HepG2 (cell line): ENCODE results near the gene ZNF334. TPM values are rescaled to one million over a fixed set of nuclear protein-coding genes. Genes with fewer than 3 reads are reported as not detected.

Experiments used
- HOXA5 ChIP-seq: sonication (generic); formaldehyde crosslinking; IDR thresholded peaks from 2 replicates; pipeline ENCODE4 v1.4.0; 2020; ENCODE audit warnings: missing genetic modification reagents
- NCOA1 ChIP-seq: sonication (generic); formaldehyde crosslinking; IDR thresholded peaks from 2 replicates; pipeline ENCODE4 v1.9.0; 2021; ENCODE audit warnings: missing genetic modification reagents
- NRL ChIP-seq: sonication (generic); formaldehyde crosslinking; IDR thresholded peaks from 2 replicates; pipeline ENCODE4 v1.5.0; 2020; ENCODE audit warnings: missing genetic modification reagents, mild to moderate bottlenecking, moderate library complexity, borderline replicate concordance
- TBX3 ChIP-seq: fragments of 450-650 bp; IDR thresholded peaks from 2 replicates; pipeline ENCODE4 v1.6.1; 2017; ENCODE audit warnings: antibody characterized with exemption, mild to moderate bottlenecking, inconsistent platforms, borderline replicate concordance
- TFDP1 ChIP-seq: IDR thresholded peaks from 2 replicates; pipeline ENCODE4 v1.6.1; 2016; ENCODE audit warnings: missing compliant biosample characterization, missing genetic modification reagents, borderline replicate concordance
- THRA ChIP-seq: sonication (generic); formaldehyde crosslinking; IDR thresholded peaks from 2 replicates; pipeline ENCODE4 v1.4.0; 2020; ENCODE audit warnings: missing genetic modification reagents, borderline replicate concordance
- TRAFD1 ChIP-seq: sonication (generic); formaldehyde crosslinking; IDR thresholded peaks from 2 replicates; pipeline ENCODE4 v1.5.1; 2020; ENCODE audit warnings: missing genetic modification reagents, mild to moderate bottlenecking, borderline replicate concordance
- XBP1 ChIP-seq: sonication (generic); formaldehyde crosslinking; IDR thresholded peaks from 2 replicates; pipeline ENCODE4 v1.5.0; 2020; ENCODE audit warnings: missing genetic modification reagents
- ZBTB40 ChIP-seq, 2 experiments: fragments of 450-650 bp in 1 of 2; sonication (generic) in 1 of 2; formaldehyde crosslinking in 1 of 2; IDR thresholded peaks; 2 replicates each; pipeline versions ENCODE4 v1.6.1 to v1.8.0; 2016 to 2022; ENCODE audit warnings: antibody characterized with exemption in 1 of 2, mild to moderate bottlenecking in 1 of 2, missing genetic modification reagents in 1 of 2
- ZNF343 ChIP-seq: sonication (generic); formaldehyde crosslinking; IDR thresholded peaks from 2 replicates; pipeline ENCODE4 v1.4.0; 2020; ENCODE audit warnings: mild to moderate bottlenecking, missing genetic modification reagents
- ZNF687 ChIP-seq: sonication (generic); formaldehyde crosslinking; IDR thresholded peaks from 2 replicates; pipeline ENCODE4 v1.5.1; 2020; ENCODE audit warnings: mild to moderate bottlenecking, missing genetic modification reagents, moderate library complexity
- ZNF792 ChIP-seq: IDR thresholded peaks from 2 replicates; pipeline ENCODE4 v1.6.1; 2016
- polyA plus RNA-seq, 8 experiments: library from polyadenylated mRNA; depleted of rRNA in 3 of 8; stranded (reverse) in 7 of 8; unstranded in 1 of 8; fragments of >200 nt; fragmentation: Illumina TruSeq in 4 of 8; extraction: Trizol in 4 of 8; gene quantifications; 2 replicates each; pipeline versions ENCODE4 v1.2.1 to v1.2.3, GENCODE V29; 2011 to 2016; ENCODE audit warnings: low read depth in 4 of 8, missing spikeins in 1 of 8, mixed read lengths in 1 of 8; ENCODE audit not compliant: insufficient read depth in 1 of 8
- total RNA-seq, 5 experiments: library from RNA; depleted of rRNA; stranded (reverse); fragments of >200 nt; fragmentation: Illumina TruSeq; extraction: Trizol; gene quantifications; 2 replicates each; pipeline ENCODE4 v1.2.3, GENCODE V29; 2016; ENCODE audit warnings: low read depth in 1 of 5

ZNF334 gene
- total and polyA plus RNA-seq, 2 of the 13 experiments (the other 11 are each of a cell fraction or from before 2014, with no cell fraction given), result 4.8 to 7.8 TPM

- no peak for TF ChIP-seq TFDP1 (CRISPR knock-in tag)
- no peak for TF ChIP-seq TBX3
- no peak for TF ChIP-seq THRA (CRISPR knock-in tag)
- no peak for TF ChIP-seq NCOA1 (CRISPR knock-in tag)
- no peak for TF ChIP-seq ZNF343 (CRISPR knock-in tag)
- TF ChIP-seq NRL, result no peak
- TF ChIP-seq ZNF687, result no peak
- TF ChIP-seq ZBTB40 (IDR thresholded peaks at IDR 0.05), result no peak
- peak; percentile 79; the same call in 1 of the 2 replicates for TF ChIP-seq ZBTB40 (CRISPR knock-in tag; IDR thresholded peaks at IDR 0.05)
- no peak for TF ChIP-seq ZNF792
- TF ChIP-seq HOXA5 (CRISPR knock-in tag), result no peak
- TF ChIP-seq XBP1 (CRISPR knock-in tag), result no peak
- TF ChIP-seq TRAFD1 (CRISPR knock-in tag), result no peak
Measured at GRCh38 chr20:46544576-46544975, 31.2 kb upstream of the ZNF334 start (continued).
